GM21576 (cell line): ENCODE measurements around the gene HSFY2.
"Not testable (repeated sequence)": the region's sequence is repeated elsewhere in the genome, so short reads cannot be mapped to it uniquely, and the experiment has no call there.

Source experiments
- ATAC-seq: cut with Tn5 transposase; IDR thresholded peaks from one replicate; pipeline ENCODE4 v1.9.1; 2021; ENCODE audit warnings: mild to moderate bottlenecking, moderate library complexity; ENCODE audit not compliant: unreplicated experiment

Gene HSFY2, protein sequence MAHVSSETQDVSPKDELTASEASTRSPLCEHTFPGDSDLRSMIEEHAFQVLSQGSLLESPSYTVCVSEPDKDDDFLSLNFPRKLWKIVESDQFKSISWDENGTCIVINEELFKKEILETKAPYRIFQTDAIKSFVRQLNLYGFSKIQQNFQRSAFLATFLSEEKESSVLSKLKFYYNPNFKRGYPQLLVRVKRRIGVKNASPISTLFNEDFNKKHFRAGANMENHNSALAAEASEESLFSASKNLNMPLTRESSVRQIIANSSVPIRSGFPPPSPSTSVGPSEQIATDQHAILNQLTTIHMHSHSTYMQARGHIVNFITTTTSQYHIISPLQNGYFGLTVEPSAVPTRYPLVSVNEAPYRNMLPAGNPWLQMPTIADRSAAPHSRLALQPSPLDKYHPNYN

DNA sequence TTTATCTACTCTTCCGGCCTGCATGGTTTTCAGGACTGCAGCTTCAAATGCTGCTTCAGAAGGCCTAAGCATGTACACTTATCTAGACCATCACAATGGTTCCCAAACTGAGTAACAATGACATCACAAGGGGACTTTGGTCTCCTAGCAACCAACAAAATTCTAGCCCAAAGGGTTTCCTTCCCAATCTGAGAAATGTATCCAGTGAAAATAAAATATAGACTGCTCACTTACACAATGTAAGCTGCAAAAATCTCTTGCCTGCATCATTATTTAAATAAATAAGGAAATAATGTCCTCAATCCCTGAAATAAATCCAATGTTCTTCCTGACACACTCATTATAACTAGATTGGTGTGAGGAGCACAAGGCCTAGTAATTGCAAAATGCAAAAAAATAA lies at the start of gene HSFY2:
Gene HSFY2, minus strand, starts transcription at position 101 of the 400 bp plus-strand sequence. CDS start 117 bp downstream, outside the sequence.
- not testable (repeated sequence) for ATAC-seq

- not testable (repeated sequence) for ATAC-seq
These were observed 42.2 kb upstream of the HSFY2 start for GRCh38 chrY:18815751-18816150.

- not testable (repeated sequence) for ATAC-seq
These were observed 15.3 kb upstream of the HSFY2 start for GRCh38 chrY:18788757-18789406.

GRCh38 chrY:18754077-18754476 lies 19.5 kb downstream of the HSFY2 start:
- not testable (repeated sequence) for ATAC-seq

DNA sequence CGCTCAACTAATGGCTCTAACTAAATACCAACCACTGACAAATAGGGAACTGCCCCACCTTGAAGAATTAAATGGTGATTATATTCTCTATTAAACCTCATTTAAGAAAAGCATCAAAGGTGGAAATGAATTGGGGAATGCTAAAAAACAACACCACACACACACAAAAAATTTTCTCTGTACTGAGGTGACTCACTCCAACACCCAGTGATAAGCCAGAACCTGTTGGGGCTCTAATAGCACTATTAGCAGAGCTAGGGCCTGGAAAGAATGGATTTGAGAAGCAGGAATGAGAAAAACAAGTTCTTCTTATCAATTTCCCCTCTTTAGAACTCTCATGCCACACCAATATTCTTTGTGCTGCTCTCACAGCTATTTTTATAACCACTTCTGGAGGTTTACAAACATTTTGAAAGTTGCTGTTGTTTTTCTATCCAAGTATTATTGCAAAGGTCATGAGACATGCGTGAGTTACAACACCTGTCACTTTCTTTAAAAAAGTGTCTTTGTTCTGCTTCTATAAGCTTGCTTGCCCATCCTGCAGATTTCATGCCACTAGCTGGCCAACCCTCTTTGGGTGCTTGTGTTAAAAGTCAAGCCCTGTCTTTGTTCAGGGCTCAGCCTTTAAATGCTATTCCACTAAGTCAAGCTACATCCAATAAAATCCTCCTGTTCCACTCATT lies 20.3 kb downstream of the HSFY2 start:
- not testable (repeated sequence) for ATAC-seq

GRCh38 chrY:18723714-18724113 lies 49.8 kb downstream of the HSFY2 start:
- ATAC-seq, result not testable (repeated sequence)
